HepG2 (cell line): ENCODE measurements around the gene LHPP. TPM values are rescaled to one million over a fixed set of nuclear protein-coding genes. Genes with fewer than 3 reads are reported as not detected.
A peak's percentile ranks its signal among the peaks of the same experiment; 100 is the strongest.

Experiments used
- AHR ChIP-seq: IDR thresholded peaks from 2 replicates; pipeline ENCODE4 v1.6.1; 2018; ENCODE audit warnings: missing genetic modification reagents, missing compliant biosample characterization
- CENPT ChIP-seq: sonication (generic); formaldehyde crosslinking; IDR thresholded peaks from 2 replicates; pipeline ENCODE4 v1.8.0; 2022; ENCODE audit warnings: low read depth, mild to moderate bottlenecking, moderate library complexity, missing genetic modification reagents
- ELF4 ChIP-seq: sonication (generic); formaldehyde crosslinking; IDR thresholded peaks from 2 replicates; pipeline ENCODE4 v1.5.0; 2020; ENCODE audit warnings: missing genetic modification reagents, mild to moderate bottlenecking, moderate library complexity, borderline replicate concordance
- MED1 ChIP-seq: sonication (generic); formaldehyde crosslinking; IDR thresholded peaks from 2 replicates; pipeline ENCODE4 v1.4.0; 2020; ENCODE audit warnings: missing genetic modification reagents
- NKX3-1 ChIP-seq: sonication (generic); formaldehyde crosslinking; IDR thresholded peaks from 2 replicates; pipeline ENCODE4 v1.5.0; 2020; ENCODE audit warnings: missing genetic modification reagents
- RAD21 ChIP-seq: fragments of 450-650 bp; formaldehyde crosslinking; IDR thresholded peaks from 2 replicates; pipeline ENCODE4 v1.5.0; 2020; ENCODE audit warnings: mild to moderate bottlenecking
- RNF2 ChIP-seq: fragments of 450-650 bp; conservative IDR thresholded peaks from 2 replicates; pipeline ENCODE4 v1.6.1; 2016; ENCODE audit warnings: low read depth
- SSRP1 ChIP-seq: IDR thresholded peaks from 2 replicates; pipeline ENCODE4 v1.6.1; 2016; ENCODE audit warnings: control low read depth
- ZNF12 ChIP-seq: sonication (generic); formaldehyde crosslinking; IDR thresholded peaks from 2 replicates; pipeline ENCODE4 v1.5.0; 2020; ENCODE audit warnings: missing genetic modification reagents
- ZNF251 ChIP-seq: sonication (generic); formaldehyde crosslinking; IDR thresholded peaks from 2 replicates; pipeline ENCODE4 v1.9.0; 2021; ENCODE audit warnings: mild to moderate bottlenecking, missing genetic modification reagents
- ZNF253 ChIP-seq: sonication (generic); formaldehyde crosslinking; IDR thresholded peaks from 2 replicates; pipeline ENCODE4 v1.8.0; 2022; ENCODE audit warnings: mild to moderate bottlenecking, missing genetic modification reagents, borderline replicate concordance
- ZNF773 ChIP-seq: sonication (generic); formaldehyde crosslinking; IDR thresholded peaks from 2 replicates; pipeline ENCODE4 v1.4.0; 2020; ENCODE audit warnings: missing genetic modification reagents, borderline replicate concordance
- polyA plus RNA-seq, 8 experiments: library from polyadenylated mRNA; depleted of rRNA in 3 of 8; stranded (reverse) in 7 of 8; unstranded in 1 of 8; fragments of >200 nt; fragmentation: Illumina TruSeq in 4 of 8; extraction: Trizol in 4 of 8; gene quantifications; 2 replicates each; pipeline versions ENCODE4 v1.2.1 to v1.2.3, GENCODE V29; 2011 to 2016; ENCODE audit warnings: low read depth in 4 of 8, missing spikeins in 1 of 8, mixed read lengths in 1 of 8; ENCODE audit not compliant: insufficient read depth in 1 of 8
- total RNA-seq, 5 experiments: library from RNA; depleted of rRNA; stranded (reverse); fragments of >200 nt; fragmentation: Illumina TruSeq; extraction: Trizol; gene quantifications; 2 replicates each; pipeline ENCODE4 v1.2.3, GENCODE V29; 2016; ENCODE audit warnings: low read depth in 1 of 5
- TF ChIP-seq, protein P1 (sequence below): sonication (generic); formaldehyde crosslinking; IDR thresholded peaks from 2 replicates; pipeline ENCODE4 v1.4.0; 2020; ENCODE audit warnings: missing genetic modification reagents, borderline replicate concordance
- TF ChIP-seq, protein P2 (sequence below): sonication (generic); formaldehyde crosslinking; IDR thresholded peaks from 2 replicates; pipeline ENCODE4 v1.4.0; 2020; ENCODE audit warnings: mild to moderate bottlenecking, missing genetic modification reagents
- TF ChIP-seq, protein P3 (sequence below): sonication (generic); formaldehyde crosslinking; IDR thresholded peaks from 2 replicates; pipeline ENCODE4 v1.4.0; 2020; ENCODE audit warnings: mild to moderate bottlenecking, missing genetic modification reagents
- TF ChIP-seq, protein P4 (sequence below): sonication (generic); formaldehyde crosslinking; IDR thresholded peaks from 2 replicates; pipeline ENCODE4 v1.4.0; 2020; ENCODE audit warnings: missing genetic modification reagents
- TF ChIP-seq, protein P5 (sequence below): sonication (generic); formaldehyde crosslinking; IDR thresholded peaks from 2 replicates; pipeline ENCODE4 v1.4.0; 2020; ENCODE audit warnings: mild to moderate bottlenecking, missing genetic modification reagents

LHPP gene
- total and polyA plus RNA-seq, 2 of the 13 experiments (the other 11 are each of a cell fraction or from before 2014, with no cell fraction given): 5.2 to 13.1 TPM

DNA sequence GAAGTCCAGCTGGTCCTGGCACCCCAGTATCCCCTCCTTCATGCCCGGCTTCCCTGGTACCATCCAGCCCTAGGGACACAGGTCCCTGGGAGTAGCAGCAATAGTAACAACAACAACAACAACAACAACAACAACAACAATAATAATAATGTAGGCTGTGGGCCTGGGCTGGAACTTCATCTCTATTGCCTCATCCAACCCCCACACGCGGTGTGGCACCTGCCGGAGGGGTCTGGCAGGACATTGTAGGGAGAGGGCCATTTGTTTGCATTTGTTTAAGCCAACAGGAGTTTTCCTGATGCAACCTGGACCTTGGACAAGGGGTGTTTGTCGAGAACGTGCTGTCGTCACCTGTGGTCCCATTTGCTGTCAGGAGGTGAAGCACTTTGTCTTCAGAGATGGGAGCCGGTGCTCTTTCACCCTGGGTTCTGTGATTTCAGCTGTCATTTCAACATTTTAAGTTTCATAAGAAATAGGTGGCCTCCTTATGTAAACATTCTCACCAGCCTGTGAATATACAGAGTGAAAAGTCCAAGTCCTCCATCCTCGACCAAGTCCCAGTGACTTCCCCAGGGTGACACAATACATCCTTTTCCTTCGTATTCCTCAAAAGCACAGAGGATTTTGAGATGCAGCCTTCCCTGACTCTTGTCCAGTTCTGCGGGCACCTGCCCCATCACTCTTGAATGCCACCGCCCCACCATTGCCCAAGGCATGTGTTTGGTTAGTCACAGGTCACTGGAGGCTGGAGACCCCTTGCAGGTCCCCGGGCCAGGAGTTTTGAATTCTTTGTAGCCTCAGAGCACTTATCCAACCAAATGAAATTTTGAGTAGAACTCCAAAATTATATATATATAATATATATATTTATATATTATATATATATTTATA is 9.2 kb downstream of the LHPP start (continued):
- TF ChIP-seq AHR (CRISPR knock-in tag) (peak; percentile 49; the same call in 1 of the 2 replicates), NKX3-1 (CRISPR knock-in tag) (no peak), ZNF12 (CRISPR knock-in tag) (peak; percentile 87), ZNF773 (CRISPR knock-in tag) (no peak), ELF4 (no peak), RNF2 (no peak; the same call in 1 of the 2 replicates), MED1 (CRISPR knock-in tag) (peak; percentile 95), ZNF253 (CRISPR knock-in tag) (no peak), RAD21 (CRISPR knock-in tag) (no peak), CENPT (CRISPR knock-in tag) (no peak), SSRP1 (CRISPR knock-in tag) (peak; percentile 67; the same call in 1 of the 2 replicates), ZNF251 (no peak)
- TF ChIP-seq, protein P1, sequence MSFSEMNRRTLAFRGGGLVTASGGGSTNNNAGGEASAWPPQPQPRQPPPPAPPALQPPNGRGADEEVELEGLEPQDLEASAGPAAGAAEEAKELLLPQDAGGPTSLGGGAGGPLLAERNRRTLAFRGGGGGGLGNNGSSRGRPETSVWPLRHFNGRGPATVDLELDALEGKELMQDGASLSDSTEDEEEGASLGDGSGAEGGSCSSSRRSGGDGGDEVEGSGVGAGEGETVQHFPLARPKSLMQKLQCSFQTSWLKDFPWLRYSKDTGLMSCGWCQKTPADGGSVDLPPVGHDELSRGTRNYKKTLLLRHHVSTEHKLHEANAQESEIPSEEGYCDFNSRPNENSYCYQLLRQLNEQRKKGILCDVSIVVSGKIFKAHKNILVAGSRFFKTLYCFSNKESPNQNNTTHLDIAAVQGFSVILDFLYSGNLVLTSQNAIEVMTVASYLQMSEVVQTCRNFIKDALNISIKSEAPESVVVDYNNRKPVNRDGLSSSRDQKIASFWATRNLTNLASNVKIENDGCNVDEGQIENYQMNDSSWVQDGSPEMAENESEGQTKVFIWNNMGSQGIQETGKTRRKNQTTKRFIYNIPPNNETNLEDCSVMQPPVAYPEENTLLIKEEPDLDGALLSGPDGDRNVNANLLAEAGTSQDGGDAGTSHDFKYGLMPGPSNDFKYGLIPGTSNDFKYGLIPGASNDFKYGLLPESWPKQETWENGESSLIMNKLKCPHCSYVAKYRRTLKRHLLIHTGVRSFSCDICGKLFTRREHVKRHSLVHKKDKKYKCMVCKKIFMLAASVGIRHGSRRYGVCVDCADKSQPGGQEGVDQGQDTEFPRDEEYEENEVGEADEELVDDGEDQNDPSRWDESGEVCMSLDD (CRISPR knock-in tag): peak; percentile 86; the same call in 1 of the 2 replicates
- TF ChIP-seq, protein P2, sequence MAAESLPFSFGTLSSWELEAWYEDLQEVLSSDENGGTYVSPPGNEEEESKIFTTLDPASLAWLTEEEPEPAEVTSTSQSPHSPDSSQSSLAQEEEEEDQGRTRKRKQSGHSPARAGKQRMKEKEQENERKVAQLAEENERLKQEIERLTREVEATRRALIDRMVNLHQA (CRISPR knock-in tag): no peak
- TF ChIP-seq, protein P3, sequence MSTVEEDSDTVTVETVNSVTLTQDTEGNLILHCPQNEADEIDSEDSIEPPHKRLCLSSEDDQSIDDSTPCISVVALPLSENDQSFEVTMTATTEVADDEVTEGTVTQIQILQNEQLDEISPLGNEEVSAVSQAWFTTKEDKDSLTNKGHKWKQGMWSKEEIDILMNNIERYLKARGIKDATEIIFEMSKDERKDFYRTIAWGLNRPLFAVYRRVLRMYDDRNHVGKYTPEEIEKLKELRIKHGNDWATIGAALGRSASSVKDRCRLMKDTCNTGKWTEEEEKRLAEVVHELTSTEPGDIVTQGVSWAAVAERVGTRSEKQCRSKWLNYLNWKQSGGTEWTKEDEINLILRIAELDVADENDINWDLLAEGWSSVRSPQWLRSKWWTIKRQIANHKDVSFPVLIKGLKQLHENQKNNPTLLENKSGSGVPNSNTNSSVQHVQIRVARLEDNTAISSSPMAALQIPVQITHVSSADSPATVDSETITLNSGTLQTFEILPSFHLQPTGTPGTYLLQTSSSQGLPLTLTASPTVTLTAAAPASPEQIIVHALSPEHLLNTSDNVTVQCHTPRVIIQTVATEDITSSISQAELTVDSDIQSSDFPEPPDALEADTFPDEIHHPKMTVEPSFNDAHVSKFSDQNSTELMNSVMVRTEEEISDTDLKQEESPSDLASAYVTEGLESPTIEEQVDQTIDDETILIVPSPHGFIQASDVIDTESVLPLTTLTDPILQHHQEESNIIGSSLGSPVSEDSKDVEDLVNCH (CRISPR knock-in tag): no peak
- TF ChIP-seq, protein P4, sequence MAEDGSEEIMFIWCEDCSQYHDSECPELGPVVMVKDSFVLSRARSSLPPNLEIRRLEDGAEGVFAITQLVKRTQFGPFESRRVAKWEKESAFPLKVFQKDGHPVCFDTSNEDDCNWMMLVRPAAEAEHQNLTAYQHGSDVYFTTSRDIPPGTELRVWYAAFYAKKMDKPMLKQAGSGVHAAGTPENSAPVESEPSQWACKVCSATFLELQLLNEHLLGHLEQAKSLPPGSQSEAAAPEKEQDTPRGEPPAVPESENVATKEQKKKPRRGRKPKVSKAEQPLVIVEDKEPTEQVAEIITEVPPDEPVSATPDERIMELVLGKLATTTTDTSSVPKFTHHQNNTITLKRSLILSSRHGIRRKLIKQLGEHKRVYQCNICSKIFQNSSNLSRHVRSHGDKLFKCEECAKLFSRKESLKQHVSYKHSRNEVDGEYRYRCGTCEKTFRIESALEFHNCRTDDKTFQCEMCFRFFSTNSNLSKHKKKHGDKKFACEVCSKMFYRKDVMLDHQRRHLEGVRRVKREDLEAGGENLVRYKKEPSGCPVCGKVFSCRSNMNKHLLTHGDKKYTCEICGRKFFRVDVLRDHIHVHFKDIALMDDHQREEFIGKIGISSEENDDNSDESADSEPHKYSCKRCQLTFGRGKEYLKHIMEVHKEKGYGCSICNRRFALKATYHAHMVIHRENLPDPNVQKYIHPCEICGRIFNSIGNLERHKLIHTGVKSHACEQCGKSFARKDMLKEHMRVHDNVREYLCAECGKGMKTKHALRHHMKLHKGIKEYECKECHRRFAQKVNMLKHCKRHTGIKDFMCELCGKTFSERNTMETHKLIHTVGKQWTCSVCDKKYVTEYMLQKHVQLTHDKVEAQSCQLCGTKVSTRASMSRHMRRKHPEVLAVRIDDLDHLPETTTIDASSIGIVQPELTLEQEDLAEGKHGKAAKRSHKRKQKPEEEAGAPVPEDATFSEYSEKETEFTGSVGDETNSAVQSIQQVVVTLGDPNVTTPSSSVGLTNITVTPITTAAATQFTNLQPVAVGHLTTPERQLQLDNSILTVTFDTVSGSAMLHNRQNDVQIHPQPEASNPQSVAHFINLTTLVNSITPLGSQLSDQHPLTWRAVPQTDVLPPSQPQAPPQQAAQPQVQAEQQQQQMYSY (CRISPR knock-in tag): no peak
- TF ChIP-seq, protein P5, sequence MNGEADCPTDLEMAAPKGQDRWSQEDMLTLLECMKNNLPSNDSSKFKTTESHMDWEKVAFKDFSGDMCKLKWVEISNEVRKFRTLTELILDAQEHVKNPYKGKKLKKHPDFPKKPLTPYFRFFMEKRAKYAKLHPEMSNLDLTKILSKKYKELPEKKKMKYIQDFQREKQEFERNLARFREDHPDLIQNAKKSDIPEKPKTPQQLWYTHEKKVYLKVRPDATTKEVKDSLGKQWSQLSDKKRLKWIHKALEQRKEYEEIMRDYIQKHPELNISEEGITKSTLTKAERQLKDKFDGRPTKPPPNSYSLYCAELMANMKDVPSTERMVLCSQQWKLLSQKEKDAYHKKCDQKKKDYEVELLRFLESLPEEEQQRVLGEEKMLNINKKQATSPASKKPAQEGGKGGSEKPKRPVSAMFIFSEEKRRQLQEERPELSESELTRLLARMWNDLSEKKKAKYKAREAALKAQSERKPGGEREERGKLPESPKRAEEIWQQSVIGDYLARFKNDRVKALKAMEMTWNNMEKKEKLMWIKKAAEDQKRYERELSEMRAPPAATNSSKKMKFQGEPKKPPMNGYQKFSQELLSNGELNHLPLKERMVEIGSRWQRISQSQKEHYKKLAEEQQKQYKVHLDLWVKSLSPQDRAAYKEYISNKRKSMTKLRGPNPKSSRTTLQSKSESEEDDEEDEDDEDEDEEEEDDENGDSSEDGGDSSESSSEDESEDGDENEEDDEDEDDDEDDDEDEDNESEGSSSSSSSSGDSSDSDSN (CRISPR knock-in tag): peak; percentile 34; the same call in 1 of the 2 replicates
